SIG-M5 treated with dmso at 0.1 percent for 504 hours (cell line): ENCODE results near the gene ZNF646.

Source experiments
- DNase-seq: peaks from one replicate; lab custom pipeline; 2025; ENCODE audit not compliant: unreplicated experiment; lab: John Stamatoyannopoulos, UW

The ZNF646 gene

GRCh38 chr16:31108035-31108793 is 34.0 kb downstream of the ZNF646 start, which contains the start of gene BCKDK:
Gene BCKDK, plus strand, starts transcription at chr16:31108386. Its CDS starts 838 bp downstream, at chr16:31109224.
- peak; percentile 70 for DNase-seq

DNA sequence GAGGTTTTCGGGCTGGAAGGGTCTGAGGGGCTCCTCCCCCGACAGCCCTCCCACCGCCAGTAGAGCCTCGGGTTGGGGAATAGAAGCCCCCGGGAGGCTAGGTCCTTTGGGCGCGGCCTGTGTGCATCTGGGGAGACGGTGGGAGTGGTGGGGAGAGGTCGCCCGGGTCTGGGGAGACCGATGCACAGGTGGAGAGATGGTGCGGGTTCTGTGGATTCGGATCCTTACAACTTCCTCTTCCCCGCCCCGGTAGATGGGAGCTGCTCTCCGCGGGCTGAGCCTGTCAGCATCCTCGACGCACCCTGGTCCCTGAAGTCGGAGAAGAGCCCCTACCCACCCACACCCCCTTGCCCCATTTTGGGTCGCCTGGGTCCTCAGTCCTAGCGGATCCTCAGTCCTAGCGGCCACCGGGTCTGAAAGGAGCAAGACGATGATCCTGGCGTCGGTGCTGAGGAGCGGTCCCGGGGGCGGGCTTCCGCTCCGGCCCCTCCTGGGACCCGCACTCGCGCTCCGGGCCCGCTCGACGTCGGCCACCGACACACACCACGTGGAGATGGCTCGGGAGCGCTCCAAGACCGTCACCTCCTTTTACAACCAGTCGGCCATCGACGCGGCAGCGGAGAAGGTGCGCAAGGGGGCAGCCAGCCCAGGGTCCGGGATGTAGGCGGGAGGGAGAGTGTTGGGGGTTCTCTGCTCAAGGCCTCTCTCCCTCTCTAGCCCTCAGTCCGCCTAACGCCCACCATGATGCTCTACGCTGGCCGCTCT is 34.8 kb downstream of the ZNF646 start:
- peak; percentile 23 for DNase-seq

- DNase-seq = no peak
Measured at GRCh38 chr16:31109622-31110021, 35.4 kb downstream of the ZNF646 start.

GRCh38 chr16:31110106-31111034 is 36.1 kb downstream of the ZNF646 start:
- DNase-seq = no peak

- no peak for DNase-seq
Measured at GRCh38 chr16:31111881-31112466, 37.8 kb downstream of the ZNF646 start.

DNA sequence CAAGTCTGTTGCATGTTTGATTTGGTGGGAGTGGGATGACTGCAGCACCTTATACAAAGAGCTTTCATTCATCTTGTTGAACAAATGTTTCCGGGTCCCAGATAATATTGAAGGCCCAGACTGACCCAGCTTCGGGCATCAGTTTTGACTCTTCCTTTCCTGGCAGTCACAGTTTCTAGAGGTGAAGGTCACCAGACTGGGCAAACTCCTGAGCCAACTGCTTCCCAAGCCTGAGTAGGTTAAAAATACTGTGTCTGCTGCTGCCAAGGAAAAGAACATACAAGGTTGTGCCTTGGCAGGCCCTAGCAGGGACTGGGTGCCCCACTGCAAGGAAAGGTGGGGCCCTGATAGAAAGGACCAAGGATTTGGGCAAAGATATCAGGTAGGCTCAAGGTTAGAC is 38.5 kb downstream of the ZNF646 start:
- DNase-seq = no peak

DNA sequence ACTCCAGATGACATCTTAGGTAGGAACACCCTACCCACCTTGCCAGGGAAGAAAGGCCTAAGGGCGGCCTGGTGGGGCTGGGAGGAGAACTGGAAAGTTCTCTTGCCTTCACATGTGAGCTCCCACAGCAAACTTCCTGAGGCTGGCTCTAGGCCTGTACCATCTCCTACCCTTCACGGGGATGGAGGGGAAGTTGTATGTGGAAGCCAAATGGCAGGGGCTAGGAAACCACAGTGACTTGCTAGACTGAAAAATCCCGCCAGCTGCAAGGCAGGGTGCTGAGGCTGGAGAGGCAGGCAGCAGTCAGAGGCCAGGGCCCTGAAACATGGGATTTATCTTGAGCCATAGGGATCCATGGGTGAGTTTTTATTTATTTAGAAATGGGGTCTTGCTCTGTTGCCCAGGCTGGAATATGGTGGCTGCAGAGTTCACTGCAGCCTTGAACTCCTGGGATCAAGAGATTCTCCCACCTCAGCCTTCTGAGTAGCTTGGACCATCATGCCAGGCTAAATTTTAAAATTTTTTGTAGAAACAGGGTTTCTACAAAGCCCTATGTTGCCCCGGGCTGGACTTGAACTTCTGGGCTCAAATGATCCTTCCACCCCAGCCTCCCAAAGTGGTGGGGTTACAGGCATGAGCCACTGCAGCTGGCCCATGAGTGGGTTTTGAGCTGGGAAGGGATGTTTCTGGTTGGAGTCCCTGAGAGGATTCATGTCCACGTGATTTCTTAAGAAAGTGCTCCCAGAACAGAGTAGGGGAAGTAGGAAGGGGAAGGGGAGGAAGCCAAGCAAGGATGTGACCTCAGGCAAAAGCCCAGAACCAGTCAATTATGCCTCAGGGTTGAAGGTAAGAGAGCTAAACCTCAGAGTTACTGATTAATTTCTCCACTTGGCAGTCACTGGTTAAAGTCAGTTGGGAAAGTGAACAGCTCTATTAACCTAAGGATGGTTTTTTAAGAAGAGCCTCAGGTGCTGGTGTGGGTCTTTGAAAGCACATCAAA is 39.2 kb downstream of the ZNF646 start:
- DNase-seq = peak; percentile 66

GRCh38 chr16:31114468-31114867 is 40.2 kb downstream of the ZNF646 start:
- no peak for DNase-seq

GRCh38 chr16:31117384-31118222 is 43.4 kb downstream of the ZNF646 start, which contains the start of gene KAT8:
Gene KAT8, plus strand, starts transcription at chr16:31117664. Its CDS starts 18 bp downstream, at chr16:31117682.
- peak; percentile 98 for DNase-seq

DNA sequence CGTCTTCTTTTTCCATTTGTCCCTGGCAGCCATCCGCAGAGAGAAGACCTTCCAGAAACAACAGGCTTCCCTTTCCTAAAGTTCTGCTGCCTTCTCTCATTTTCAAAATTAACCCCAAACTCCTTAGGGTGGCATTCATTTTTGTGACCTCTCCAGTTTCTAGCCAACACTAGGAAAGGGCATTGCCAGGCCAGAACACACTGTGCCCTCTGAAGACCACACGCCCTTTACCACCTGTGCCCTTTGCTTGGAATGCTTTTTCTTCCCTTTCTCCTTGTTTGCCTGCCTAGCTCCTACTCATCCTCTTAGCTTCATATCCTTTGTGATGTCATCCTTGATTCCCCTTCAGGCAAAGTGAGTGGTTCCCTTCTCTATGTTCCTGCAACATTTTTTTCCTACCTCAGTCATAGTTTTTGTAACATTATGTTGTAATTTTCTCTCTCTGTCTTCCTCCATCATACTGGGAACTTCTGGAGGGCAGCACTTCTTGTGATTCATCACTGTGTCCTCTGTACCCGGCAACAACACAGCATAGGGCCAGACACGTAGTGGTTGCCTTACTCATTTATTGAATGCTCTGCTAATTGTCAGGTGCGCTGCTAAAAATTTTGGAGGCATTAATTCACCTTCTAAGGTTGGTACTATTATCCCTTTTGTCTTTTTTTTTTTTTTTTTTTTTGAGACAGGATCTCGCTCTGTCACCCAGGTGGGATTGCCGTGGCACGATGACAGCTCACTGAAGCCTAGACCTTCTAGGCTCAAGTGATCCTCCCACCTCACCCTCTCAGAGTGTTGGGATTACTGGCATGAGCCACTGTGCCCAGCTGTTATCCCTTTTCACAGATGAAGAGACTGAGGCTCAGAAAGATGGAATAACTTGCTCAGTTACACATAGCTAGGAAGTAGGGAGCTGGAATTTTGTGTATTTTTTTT is 44.3 kb downstream of the ZNF646 start:
- peak; percentile 69 for DNase-seq

GRCh38 chr16:31120129-31120528 is 45.9 kb downstream of the ZNF646 start:
- no peak for DNase-seq

GRCh38 chr16:31125844-31126243 is 51.6 kb downstream of the ZNF646 start:
- no peak for DNase-seq

DNA sequence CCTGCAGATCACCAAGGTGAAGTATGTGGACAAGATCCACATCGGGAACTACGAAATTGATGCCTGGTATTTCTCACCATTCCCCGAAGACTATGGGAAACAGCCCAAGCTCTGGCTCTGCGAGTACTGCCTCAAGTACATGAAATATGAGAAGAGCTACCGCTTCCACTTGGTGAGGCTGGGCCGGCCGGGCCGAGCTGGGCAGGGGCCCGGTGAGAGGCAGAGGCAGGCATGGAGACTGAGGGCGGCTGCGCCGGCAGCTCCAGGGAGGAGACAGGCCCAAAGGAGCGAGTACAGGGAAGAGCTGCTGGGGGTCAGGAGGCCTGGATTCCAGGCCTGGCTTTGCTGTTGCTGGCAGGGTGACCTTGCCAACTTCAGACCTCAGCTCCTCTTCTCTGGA is 53.0 kb downstream of the ZNF646 start:
- DNase-seq = no peak

- peak; percentile 81 for DNase-seq
Measured at GRCh38 chr16:31128711-31129567, 54.7 kb downstream of the ZNF646 start.

DNA sequence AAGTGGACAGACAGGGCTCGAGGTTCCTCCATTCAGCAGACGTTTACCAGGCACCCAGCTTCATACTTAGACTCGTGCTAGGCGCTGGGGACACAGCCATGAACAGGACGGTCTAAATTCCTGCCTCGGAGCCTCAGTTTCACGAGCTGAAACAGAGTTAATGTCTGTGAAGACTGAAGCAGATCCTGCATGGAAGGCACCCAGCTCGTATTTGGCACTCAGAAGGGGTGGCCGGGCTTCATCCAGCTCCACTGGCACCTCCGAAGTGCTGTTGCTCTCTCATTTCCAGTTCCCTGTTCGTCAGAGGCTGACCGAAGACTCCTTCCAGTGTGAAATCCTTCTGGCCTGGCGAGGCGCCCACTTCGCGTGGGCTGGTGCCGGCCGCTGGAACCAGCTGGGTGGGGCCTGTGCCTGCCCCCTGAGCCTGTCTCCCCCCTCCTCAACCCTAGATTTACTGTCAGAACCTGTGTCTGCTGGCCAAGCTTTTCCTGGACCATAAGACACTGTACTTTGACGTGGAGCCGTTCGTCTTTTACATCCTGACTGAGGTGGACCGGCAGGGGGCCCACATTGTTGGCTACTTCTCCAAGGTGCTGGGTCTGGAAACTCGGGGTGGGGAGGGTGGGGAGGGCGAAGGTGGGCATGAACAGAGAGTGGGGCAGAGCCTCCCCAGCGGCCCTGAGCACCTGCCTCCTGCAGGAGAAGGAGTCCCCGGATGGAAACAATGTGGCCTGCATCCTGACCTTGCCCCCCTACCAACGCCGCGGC is 55.5 kb downstream of the ZNF646 start:
- DNase-seq = no peak
